ENCODE measurements around the gene ERICH2.

The ERICH2 gene

DNA sequence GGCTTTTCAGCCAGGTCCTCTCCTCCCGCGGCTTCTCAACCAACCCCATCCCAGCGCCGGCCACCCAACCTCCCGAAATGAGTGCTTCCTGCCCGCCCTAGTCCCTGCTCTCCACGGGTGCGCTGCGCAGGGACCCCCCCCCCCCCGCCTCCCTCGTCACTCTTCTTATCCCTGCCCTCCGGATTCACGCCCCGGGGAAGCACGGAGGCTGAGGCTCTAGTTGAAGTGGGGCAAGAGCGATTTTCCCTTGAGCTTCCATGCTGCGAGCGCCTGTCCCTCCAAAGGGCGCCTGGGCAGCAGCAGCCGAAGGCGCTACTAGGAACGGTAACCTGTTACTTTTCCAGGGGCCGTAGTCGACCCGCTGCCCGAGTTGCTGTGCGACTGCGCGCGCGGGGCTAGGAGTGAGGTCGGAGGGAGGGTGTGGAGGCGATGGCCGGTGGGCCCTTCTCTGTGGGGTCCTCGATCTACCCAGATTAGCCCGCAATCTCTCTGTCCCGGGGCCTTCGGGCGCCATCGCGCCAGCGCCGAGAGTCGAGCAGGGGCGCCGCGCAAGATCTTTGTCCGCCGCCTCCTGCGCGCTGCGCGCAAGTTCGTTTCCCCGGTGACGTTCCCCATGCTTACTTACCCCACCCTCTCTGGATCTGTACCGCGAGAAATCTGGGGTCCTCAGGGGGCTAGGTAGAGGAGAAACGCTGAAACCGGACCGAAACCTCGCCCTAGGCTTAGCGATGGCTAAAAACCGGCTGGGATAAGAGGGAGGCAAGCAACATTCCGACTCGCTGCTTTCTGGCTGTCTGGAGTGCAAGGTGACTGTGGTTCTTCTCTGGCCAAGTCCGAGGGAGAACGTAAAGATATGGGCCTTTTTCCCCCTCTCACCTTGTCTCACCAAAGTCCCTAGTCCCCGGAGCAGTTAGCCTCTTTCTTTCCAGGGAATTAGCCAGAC lies 47.2 kb downstream of the ERICH2 start:
- DNase-seq (ENCODE audit: low read depth in 2 of 2), result no peak

GRCh38 chr2:170818036-170818751 lies 48.0 kb downstream of the ERICH2 start:
- DNase-seq (ENCODE audit: low read depth in 2 of 2), result no peak

- DNase-seq (ENCODE audit: low read depth in 2 of 2), result no peak
These were observed 48.7 kb downstream of the ERICH2 start for GRCh38 chr2:170818752-170819470.

- DNase-seq (ENCODE audit: low read depth in 2 of 2), result no peak
These were observed 49.8 kb downstream of the ERICH2 start for GRCh38 chr2:170819680-170820664.

- no peak for DNase-seq (ENCODE audit: low read depth in 2 of 2)
These were observed 50.8 kb downstream of the ERICH2 start for GRCh38 chr2:170820757-170821530.

GRCh38 chr2:170821531-170822289 lies 51.5 kb downstream of the ERICH2 start:
- no peak for DNase-seq (ENCODE audit: low read depth in 2 of 2)

DNA sequence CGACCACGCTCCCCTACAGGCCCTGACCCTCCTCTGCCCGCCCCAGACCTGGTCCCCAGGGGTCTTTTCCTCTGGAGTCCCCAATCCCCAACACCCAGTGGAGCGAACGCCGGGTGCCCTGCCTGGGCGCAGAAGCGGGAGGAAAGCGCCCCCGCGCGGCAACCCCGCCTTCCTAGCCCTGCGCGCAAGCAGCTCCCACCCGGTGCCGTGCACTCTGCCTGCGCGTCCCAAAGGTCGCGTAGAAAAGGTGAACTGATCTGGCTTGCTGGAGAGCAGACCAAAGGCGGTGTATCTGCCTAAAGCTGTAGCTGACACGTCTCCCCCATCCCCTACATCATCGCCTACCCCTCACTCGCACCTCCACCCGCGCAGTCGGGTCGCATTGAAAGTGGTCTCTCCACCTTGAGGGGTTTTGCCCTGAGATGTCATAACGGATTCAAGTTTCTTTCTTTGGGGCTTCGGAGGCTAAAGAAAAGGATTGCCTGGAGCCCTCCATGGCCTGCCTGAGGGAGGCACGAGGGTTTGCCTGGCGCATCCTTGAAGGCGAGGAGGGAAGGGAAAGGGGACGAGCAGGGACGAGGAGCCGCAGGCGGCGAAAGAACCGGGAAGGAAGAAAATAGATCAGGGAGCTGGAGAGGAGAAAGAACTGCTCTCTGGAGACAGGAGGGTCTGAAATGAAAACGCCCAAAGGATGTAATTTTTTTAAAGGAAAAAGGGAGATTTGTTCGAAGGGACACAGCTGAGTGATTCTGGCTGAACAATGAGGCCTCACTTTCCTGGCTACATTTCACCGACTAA lies 52.3 kb downstream of the ERICH2 start:
- DNase-seq (ENCODE audit: low read depth in 2 of 2), result no peak

GRCh38 chr2:170823088-170823897 lies 53.1 kb downstream of the ERICH2 start:
- DNase-seq (ENCODE audit: low read depth in 2 of 2), result no peak

- DNase-seq (ENCODE audit: low read depth in 2 of 2), result no peak
These were observed 53.7 kb downstream of the ERICH2 start for GRCh38 chr2:170823898-170824215.

DNA sequence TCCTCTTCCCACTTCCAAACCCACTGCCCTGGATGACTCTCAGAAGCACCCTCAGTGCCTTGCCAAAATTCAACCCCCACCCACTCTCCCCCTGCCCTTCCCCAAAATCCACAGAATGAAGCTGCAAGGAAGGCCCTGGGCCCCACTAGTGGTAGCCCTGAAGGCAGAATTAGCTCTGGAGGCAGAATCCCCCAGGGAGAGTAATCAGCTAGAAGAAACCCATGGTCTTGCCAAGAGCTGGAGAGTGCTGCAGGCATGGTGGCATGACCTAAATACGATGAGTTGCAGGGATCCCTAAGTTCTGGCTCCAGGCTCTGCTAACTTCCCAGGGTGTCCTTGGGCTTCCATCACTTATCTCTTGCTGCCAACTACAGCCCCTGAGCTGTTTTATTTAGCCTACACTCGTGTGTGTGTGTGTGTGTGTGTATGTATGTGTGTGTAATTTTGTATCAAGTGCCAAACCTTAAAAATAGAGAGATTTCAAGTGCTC lies 54.4 kb downstream of the ERICH2 start:
- no peak for DNase-seq (ENCODE audit: low read depth in 2 of 2)

GRCh38 chr2:170827841-170828532 lies 57.8 kb downstream of the ERICH2 start:
- no peak for DNase-seq (ENCODE audit: low read depth in 2 of 2)

- DNase-seq (ENCODE audit: low read depth in 2 of 2), result no peak
These were observed 58.3 kb downstream of the ERICH2 start for GRCh38 chr2:170828533-170828916.

DNA sequence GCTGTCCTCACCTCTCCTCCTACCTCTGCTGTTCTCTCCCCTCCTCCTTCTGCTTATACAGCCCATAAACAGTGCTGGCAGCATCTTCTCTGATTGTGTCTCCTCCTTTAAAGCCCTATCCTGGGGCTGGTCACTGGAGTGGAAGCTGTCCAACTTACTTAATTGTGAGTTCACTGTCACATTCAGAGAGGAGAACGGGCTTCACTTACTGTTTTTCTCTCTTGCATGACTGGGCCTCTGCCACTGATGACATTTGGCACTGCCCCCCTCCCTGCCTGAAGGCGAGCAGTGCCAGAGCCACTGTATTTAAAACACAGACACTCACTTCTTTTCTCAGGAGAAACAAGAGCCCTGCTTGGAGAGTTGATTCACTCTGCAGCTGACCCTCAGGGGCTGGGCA lies 58.9 kb downstream of the ERICH2 start:
- no peak for DNase-seq (ENCODE audit: low read depth in 2 of 2)

- no peak for DNase-seq (ENCODE audit: low read depth in 2 of 2)
These were observed 60.0 kb downstream of the ERICH2 start for GRCh38 chr2:170830166-170830565.

DNA sequence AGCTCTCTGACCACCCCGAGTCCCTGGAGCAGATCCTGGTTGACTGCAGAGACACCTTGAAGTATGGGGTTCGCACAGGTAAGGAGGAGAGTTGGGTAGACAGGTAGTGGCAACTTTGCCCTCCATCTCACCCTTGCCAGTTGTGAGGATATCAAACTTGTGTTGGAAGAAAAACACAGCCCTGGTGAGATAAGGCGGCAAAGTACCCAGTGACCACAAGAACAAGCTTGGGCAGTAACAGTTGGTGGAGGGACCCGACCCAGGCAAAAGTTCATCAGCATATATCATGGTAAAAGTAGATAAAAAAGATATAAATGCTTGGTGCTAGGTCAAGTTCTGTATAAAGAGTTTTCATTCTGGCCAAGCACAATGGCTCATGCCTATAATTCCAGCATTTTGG lies 60.9 kb downstream of the ERICH2 start:
- DNase-seq (ENCODE audit: low read depth in 2 of 2), result no peak

- no peak for DNase-seq (ENCODE audit: low read depth in 2 of 2)
These were observed 65.8 kb downstream of the ERICH2 start for GRCh38 chr2:170836027-170836426.

DNA sequence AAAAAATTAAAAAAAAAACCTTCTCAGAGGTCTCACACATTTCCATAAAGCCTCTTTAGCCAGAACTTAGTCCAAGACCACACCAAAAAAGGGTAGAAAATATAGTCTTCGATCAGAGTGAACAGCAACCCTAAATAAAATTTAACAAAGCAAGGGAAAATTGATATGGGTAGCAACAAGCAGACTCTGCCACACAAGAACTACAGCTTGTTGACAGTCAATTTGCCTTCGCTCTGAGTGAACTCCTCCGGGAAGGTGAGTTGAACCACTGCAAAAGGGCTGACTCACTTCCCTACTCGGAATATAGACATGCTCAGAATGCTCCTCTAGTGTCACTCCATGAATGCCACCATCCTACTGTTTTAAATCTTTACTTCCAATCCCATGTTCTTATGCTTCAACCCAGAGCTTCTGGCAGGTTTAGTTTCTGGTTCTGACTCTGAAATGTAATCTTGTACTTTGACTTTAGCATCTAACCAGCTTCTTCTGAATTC lies 70.6 kb downstream of the ERICH2 start:
- DNase-seq (ENCODE audit: low read depth in 2 of 2), result no peak

Data from stimulated activated CD4-positive, alpha-beta T cell treated with anti-CD3 and anti-CD28 coated beads, Interleukin-1b, Interleukin-23, amount 100 ng/mL, for 1 hour (primary cell).